T-helper 17 cell (primary cell): ENCODE data around the gene BID. TPM values are rescaled to one million over a fixed set of nuclear protein-coding genes. Genes with fewer than 3 reads are reported as not detected.

Experiments used
- ATAC-seq: fragments of 150-1000 bp; cut with Tn5 transposase; 2 replicates; pipeline ENCODE4 v1.10.0; 2021; ENCODE audit warnings: mild to moderate bottlenecking, moderate library complexity
- DNase-seq, 3 donors: peaks; one replicate each; pipeline versions ENCODE4 v3.0.0 to v3.0.0-alpha.2; 2020 to 2021
- H3K9me3 ChIP-seq: one replicate; pipeline ENCODE4 v1.7.0; 2013; ENCODE audit warnings: low read length, mild to moderate bottlenecking; ENCODE audit not compliant: control insufficient read depth, poor library complexity, severe bottlenecking
- H3K27ac Mint-ChIP-seq: one replicate; pipeline ENCODE4 v1.8.0; 2022; ENCODE audit warnings: mild to moderate bottlenecking, moderate library complexity, mixed read lengths
- H3K27me3 Mint-ChIP-seq: one replicate; pipeline ENCODE4 v1.8.0; 2022; ENCODE audit warnings: mixed read lengths
- H3K36me3 Mint-ChIP-seq: one replicate; pipeline ENCODE4 v1.8.0; 2022; ENCODE audit warnings: low read depth, mixed read lengths
- H3K4me1 Mint-ChIP-seq: one replicate; pipeline ENCODE4 v1.8.0; 2022; ENCODE audit warnings: mild to moderate bottlenecking, mixed read lengths
- H3K4me3 Mint-ChIP-seq: one replicate; pipeline ENCODE4 v1.8.0; 2022; ENCODE audit warnings: mild to moderate bottlenecking, moderate library complexity, mixed read lengths
- total RNA-seq, 4 donors: library from RNA in 2 of 4; stranded (reverse) in 2 of 4; gene quantifications; one replicate each; pipeline ENCODE4 v1.2.3 and lab custom pipeline; 2022 to 2026

BID gene
- total RNA-seq, 2 donors from 2014 or later, result 18.3 to 24.2 TPM

GRCh38 chr22:17795661-17796548 is 21.6 kb upstream of the BID start:
- no peaks in the 10 kb centered on the region for H3K9me3 ChIP-seq
- Mint-ChIP-seq H3K27me3 (no peaks in the 10 kb centered on the region), H3K4me3 (no peak overlapping the region), H3K27ac (peak overlapping the region; percentile 8), H3K36me3 (no peaks in the 10 kb centered on the region), H3K4me1 (peaks cover 11% of the 10 kb centered on the region)
- ATAC-seq (no peak), DNase-seq (no peak)

GRCh38 chr22:17794726-17795542 is 20.7 kb upstream of the BID start:
- no peak for DNase-seq
- ATAC-seq, result no peak
- H3K27ac Mint-ChIP-seq, result peak overlapping the region; percentile 34
- no peaks in the 10 kb centered on the region for H3K9me3 ChIP-seq
- no peaks in the 10 kb centered on the region for H3K36me3 Mint-ChIP-seq
- no peak overlapping the region for H3K4me3 Mint-ChIP-seq
- no peaks in the 10 kb centered on the region for H3K27me3 Mint-ChIP-seq
- peaks cover 9% of the 10 kb centered on the region for H3K4me1 Mint-ChIP-seq

DNA sequence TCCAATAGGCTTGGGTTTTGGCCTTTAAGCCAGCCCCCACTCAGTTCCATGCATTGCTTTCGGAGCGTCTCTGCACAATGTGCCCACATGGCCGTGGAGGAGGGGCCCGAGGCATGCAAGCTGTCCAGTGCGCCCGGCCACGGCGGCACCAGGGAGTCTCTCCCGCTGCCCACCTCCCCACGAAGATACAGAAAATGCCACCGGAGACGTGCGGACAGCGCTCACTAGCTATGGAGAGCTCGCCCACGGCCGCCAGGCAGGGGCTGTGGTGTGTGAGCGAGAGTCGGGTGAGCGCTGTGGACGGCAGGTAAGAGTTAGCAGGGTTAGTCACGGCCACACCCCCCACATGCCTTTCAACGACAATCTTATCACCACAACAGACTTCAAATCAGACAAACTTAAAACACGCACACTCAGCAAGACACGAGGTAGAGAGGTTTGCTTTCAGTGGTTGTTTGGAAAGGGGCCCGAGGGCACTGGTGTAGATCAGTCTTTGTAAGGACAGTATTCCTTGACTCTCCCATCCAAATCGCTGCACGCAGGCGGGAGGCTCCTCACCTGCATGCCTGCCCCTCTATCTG is 18.7 kb upstream of the BID start:
- H3K4me1 Mint-ChIP-seq, result peaks cover 6% of the 10 kb centered on the region
- DNase-seq (no peak), ATAC-seq (no peak)
- H3K9me3 ChIP-seq, result no peaks in the 10 kb centered on the region
- H3K27me3 Mint-ChIP-seq, result no peaks in the 10 kb centered on the region
- no peak overlapping the region for H3K27ac Mint-ChIP-seq
- H3K36me3 Mint-ChIP-seq, result no peaks in the 10 kb centered on the region
- H3K4me3 Mint-ChIP-seq, result no peak overlapping the region

- Mint-ChIP-seq H3K27ac (no peak overlapping the region), H3K27me3 (no peaks in the 10 kb centered on the region), H3K4me3 (no peak overlapping the region), H3K4me1 (peaks cover 6% of the 10 kb centered on the region), H3K36me3 (no peaks in the 10 kb centered on the region)
- no peaks in the 10 kb centered on the region for H3K9me3 ChIP-seq
- DNase-seq (no peak), ATAC-seq (no peak)
Measured at GRCh38 chr22:17792299-17792698, 18.0 kb upstream of the BID start.

DNA sequence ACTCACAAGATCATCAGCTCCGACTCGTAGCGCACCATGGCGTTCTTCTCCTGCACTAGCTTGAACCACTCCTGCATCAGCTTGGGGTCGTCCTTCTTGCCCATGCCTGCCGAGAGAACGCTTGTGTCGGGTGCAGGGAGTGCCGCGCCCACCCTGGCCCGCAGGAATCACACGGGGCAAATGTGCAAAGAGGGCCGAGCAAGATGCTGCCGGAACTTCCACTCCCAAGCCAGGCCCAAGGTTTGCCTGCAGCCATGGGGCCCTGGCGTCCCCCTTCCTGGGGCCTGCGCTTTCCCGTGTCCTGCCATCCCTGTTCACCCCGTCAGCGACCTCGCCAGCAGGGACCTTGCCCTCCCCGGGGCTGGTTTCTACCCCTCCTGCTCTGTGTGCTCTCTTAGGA is 16.9 kb upstream of the BID start:
- ATAC-seq, result no peak

GRCh38 chr22:17789379-17790200 is 15.3 kb upstream of the BID start:
- Mint-ChIP-seq H3K4me3 (no peak overlapping the region), H3K27ac (no peak overlapping the region), H3K27me3 (no peaks in the 10 kb centered on the region), H3K4me1 (peaks cover 1% of the 10 kb centered on the region), H3K36me3 (no peaks in the 10 kb centered on the region)
- DNase-seq (no peak), ATAC-seq (no peak)
- H3K9me3 ChIP-seq, result no peaks in the 10 kb centered on the region

More for the DNA sequence above, 16.9 kb upstream of the BID start:
- H3K36me3 Mint-ChIP-seq, result no peaks in the 10 kb centered on the region
- H3K9me3 ChIP-seq, result no peaks in the 10 kb centered on the region
- no peak overlapping the region for H3K27ac Mint-ChIP-seq
- H3K4me1 Mint-ChIP-seq, result peaks cover 6% of the 10 kb centered on the region
- no peak overlapping the region for H3K4me3 Mint-ChIP-seq
- no peaks in the 10 kb centered on the region for H3K27me3 Mint-ChIP-seq
- no peak for DNase-seq

GRCh38 chr22:17788528-17789378 is 14.5 kb upstream of the BID start:
- ATAC-seq (no peak), DNase-seq (no peak)
- no peaks in the 10 kb centered on the region for H3K27me3 Mint-ChIP-seq
- no peaks in the 10 kb centered on the region for H3K4me1 Mint-ChIP-seq
- no peak overlapping the region for H3K4me3 Mint-ChIP-seq
- no peaks in the 10 kb centered on the region for H3K9me3 ChIP-seq
- no peaks in the 10 kb centered on the region for H3K36me3 Mint-ChIP-seq
- peak overlapping the region; percentile 63 for H3K27ac Mint-ChIP-seq

GRCh38 chr22:17787716-17788330 is 13.6 kb upstream of the BID start:
- ATAC-seq, result peak; percentile 32
- H3K27ac Mint-ChIP-seq, result peak overlapping the region; percentile 63
- H3K36me3 Mint-ChIP-seq, result no peaks in the 10 kb centered on the region
- H3K27me3 Mint-ChIP-seq, result no peaks in the 10 kb centered on the region
- H3K9me3 ChIP-seq, result no peaks in the 10 kb centered on the region
- no peak overlapping the region for H3K4me3 Mint-ChIP-seq
- no peaks in the 10 kb centered on the region for H3K4me1 Mint-ChIP-seq
- DNase-seq, result no peak

GRCh38 chr22:17787241-17787640 is 13.0 kb upstream of the BID start:
- no peak overlapping the region for H3K4me3 Mint-ChIP-seq
- H3K27ac Mint-ChIP-seq, result peak overlapping the region; percentile 63
- no peak for DNase-seq
- H3K4me1 Mint-ChIP-seq, result no peaks in the 10 kb centered on the region
- no peak for ATAC-seq
- H3K36me3 Mint-ChIP-seq, result no peaks in the 10 kb centered on the region
- no peaks in the 10 kb centered on the region for H3K9me3 ChIP-seq
- no peaks in the 10 kb centered on the region for H3K27me3 Mint-ChIP-seq

DNA sequence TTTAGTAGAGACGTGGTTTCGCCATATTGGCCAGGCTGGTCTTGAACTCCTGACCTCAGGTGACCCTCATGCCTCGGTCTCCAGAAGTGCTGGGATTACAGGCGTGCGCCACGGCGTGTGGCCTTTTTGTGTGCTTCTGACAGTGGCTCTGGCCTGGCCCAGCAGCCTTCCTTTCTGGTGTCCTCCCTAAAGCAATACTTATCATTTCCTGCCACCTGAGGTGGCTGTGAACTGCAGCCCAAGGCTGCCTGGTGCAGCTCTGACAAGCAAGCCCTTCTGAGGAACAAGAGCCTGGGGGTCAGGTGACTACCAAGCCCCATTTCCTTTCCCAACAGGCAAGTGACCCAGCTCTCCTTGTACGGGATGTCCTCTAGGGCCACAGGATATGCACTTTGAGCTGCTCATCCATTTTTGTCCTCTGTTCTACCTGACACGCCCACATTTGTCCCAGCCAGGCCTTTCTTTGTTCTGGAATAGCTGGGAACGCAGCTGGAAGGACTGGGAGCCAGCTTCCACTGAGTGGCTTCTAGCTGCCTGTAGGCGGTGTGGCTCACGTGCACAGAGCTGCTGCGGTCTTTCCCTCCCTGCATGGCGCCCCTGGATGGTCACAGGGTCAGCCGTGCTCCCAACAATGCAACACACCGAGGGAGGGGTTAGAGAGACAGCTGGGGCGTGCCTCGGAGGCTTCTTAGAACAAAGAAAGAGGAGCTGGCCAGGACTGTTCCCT is 12.3 kb upstream of the BID start:
- H3K4me3 Mint-ChIP-seq, result no peak overlapping the region
- no peaks in the 10 kb centered on the region for H3K27me3 Mint-ChIP-seq
- H3K4me1 Mint-ChIP-seq, result peaks cover 2% of the 10 kb centered on the region
- DNase-seq (no peak), ATAC-seq (no peak)
- H3K36me3 Mint-ChIP-seq, result no peaks in the 10 kb centered on the region
- no peak overlapping the region for H3K27ac Mint-ChIP-seq
- H3K9me3 ChIP-seq, result no peaks in the 10 kb centered on the region
